DOHH2 (cell line): ENCODE data around the gene FBXO28.

Experiments
- CTCF ChIP-seq: fragments of 200-600 bp; sonication (generic); IDR thresholded peaks from one replicate; pipeline ENCODE4 v1.5.1; 2014; ENCODE audit warnings: antibody characterized with exemption, mild to moderate bottlenecking, low read depth, low read length; ENCODE audit not compliant: poor library complexity, severe bottlenecking
- EZH2phosphoT487 ChIP-seq: fragments of 200-600 bp; sonication (generic); IDR thresholded peaks from 2 replicates; pipeline ENCODE4 v1.6.1; 2017; ENCODE audit warnings: borderline replicate concordance, mild to moderate bottlenecking, antibody characterized with exemption, low read length, moderate library complexity, mixed read lengths

- TF ChIP-seq CTCF (no peak), EZH2phosphoT487 (no peak)
These were observed 67.0 kb downstream of the FBXO28 start for GRCh38 chr1:224180783-224181452.
